ENCODE data around the gene DGKG.

DNA sequence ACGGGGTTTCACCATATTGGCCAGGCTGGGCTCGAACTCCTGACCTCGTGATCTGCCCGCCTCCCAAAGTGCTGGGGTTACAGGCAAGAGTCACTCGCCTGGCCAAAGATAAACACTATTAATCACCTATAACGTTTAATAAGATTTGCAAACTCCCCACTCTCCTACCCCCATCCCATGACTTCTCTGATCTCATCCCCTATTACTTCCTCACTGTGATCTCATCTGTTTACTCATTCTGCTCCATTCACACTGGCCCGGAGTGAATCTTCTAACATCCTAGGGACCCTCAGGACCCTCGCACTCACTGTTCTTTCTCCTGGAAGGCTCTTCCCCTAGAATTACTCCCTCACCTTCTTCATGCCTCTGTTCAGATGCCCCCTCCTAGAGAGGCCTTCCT is 78.9 kb downstream of the DGKG start:
- TF ChIP-seq POLR2A (IDR thresholded peaks at IDR 0.05; ENCODE audit: low read length) (no peak), GATA1 (IDR thresholded peaks at IDR 0.05; ENCODE audit: low read depth, low read length) (no peak)
